PC-9 (cell line): ENCODE data around the gene PI4KA.
"Not testable (repeated sequence)": the region's sequence is repeated elsewhere in the genome, so short reads cannot be mapped to it uniquely, and the experiment has no call there.

Experiments used
- CTCF ChIP-seq: fragments of 200-600 bp; sonication (generic); conservative IDR thresholded peaks from 2 replicates; pipeline ENCODE4 v1.6.1; 2017; ENCODE audit warnings: mixed run types, antibody characterized with exemption, mild to moderate bottlenecking, moderate library complexity
- EZH2 ChIP-seq: fragments of 200-600 bp; sonication (generic); IDR thresholded peaks from 2 replicates; pipeline ENCODE4 v1.8.0; 2017; ENCODE audit warnings: antibody characterized with exemption, low read depth

GRCh38 chr22:20675613-20676012, 183.0 kb downstream of the PI4KA start:
- not testable (repeated sequence) for TF ChIP-seq CTCF, EZH2
